Parathyroid adenoma (tissue), 2 donors: ENCODE measurements around the gene ECHS1.
A peak's percentile ranks its signal among the peaks of the same experiment; 100 is the strongest.

ENCODE experiments used
- H2AFZ ChIP-seq: fragments of 300-600 bp; sonication (generic); one replicate; pipeline ENCODE4 v1.7.0; 2017; ENCODE audit warnings: antibody characterized with exemption, mild to moderate bottlenecking
- H3K27ac ChIP-seq: fragments of 300-600 bp; sonication (generic); one replicate; pipeline ENCODE4 v1.7.0; 2017
- H3K27me3 ChIP-seq: fragments of 300-600 bp; sonication (generic); one replicate; pipeline ENCODE4 v1.7.0; 2017; ENCODE audit warnings: low read length; ENCODE audit not compliant: control insufficient read depth, insufficient read depth
- H3K36me3 ChIP-seq: fragments of 300-600 bp; sonication (generic); one replicate; pipeline ENCODE4 v1.7.0; 2017; ENCODE audit warnings: low read length; ENCODE audit not compliant: control insufficient read depth, insufficient read depth
- H3K4me1 ChIP-seq: fragments of 300-600 bp; sonication (generic); one replicate; pipeline ENCODE4 v1.7.0; 2017; ENCODE audit warnings: control low read depth
- H3K4me2 ChIP-seq: fragments of 300-600 bp; sonication (generic); one replicate; pipeline ENCODE4 v1.7.0; 2017; ENCODE audit warnings: low read length
- H3K4me3 ChIP-seq: fragments of 300-600 bp; sonication (generic); one replicate; pipeline ENCODE4 v1.7.0; 2017; ENCODE audit warnings: low read depth, low read length
- H3K79me2 ChIP-seq: fragments of 300-600 bp; sonication (generic); one replicate; pipeline ENCODE4 v1.7.0; 2017; ENCODE audit warnings: control low read depth
- H3K9ac ChIP-seq: fragments of 300-600 bp; sonication (generic); one replicate; pipeline ENCODE4 v1.7.0; 2017; ENCODE audit warnings: mild to moderate bottlenecking
- H3K9me3 ChIP-seq: fragments of 300-600 bp; sonication (generic); one replicate; pipeline ENCODE4 v1.7.0; 2017; ENCODE audit warnings: low read length; ENCODE audit not compliant: control insufficient read depth
- CTCF ChIP-seq: fragments of 300-600 bp; sonication (generic); IDR thresholded peaks from one replicate; pipeline ENCODE4 v1.7.0; 2017; ENCODE audit warnings: antibody characterized with exemption, mild to moderate bottlenecking
- donor health status: primary hyperparathyroidism.

Gene ECHS1

DNA sequence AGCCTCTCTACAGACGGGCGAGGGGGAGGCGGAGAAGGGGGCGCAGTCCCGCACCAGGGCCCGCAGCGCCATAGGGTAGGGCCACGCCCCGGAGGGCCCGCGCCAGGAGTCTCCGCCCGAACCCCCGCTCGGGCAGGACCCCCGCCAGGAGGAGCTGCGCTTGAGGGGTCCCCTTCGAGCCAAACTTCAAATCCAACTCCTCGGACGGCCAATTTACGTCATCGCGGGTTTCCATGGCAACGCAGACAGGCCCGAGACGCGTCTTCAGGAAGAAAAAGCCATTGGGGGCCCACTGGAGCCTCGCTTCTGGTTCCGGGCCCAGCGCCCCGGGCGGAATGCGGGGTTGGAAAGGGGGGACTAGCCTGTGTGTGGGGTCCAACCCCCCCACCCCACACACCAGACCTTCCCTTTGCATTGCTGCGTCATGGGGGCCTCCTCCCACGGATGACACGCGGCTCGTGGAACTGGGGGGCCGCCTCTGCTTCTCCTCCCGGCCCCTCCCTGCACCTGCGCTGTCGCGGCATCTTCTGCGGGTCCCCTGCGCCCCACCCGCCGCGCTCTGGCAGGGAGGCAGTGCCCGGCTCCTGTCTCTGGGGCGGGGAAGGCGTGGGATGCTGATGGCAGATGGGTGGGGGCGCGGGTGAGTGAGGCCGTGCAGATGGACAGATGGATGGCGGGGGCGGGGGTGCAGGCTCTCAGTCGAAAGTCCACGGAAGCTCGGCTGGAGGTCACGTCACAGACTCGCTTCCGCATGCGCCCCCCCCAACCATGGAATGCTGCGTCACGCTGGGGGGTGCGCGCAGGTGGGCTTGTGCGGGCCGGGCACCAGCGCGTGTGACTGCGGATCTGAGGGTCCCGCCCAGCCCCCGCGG, 37.7 kb downstream of the ECHS1 start:
- H3K4me3 ChIP-seq = peak overlapping the region; percentile 53
- no peaks in the 10 kb centered on the region for H3K79me2 ChIP-seq
- no peak overlapping the region for H3K27ac ChIP-seq
- no peaks in the 10 kb centered on the region for H3K4me1 ChIP-seq
- no peaks in the 10 kb centered on the region for H3K27me3 ChIP-seq
- peak overlapping the region; percentile 70 for H2AFZ ChIP-seq
- no peak overlapping the region for H3K9ac ChIP-seq
- no peaks in the 10 kb centered on the region for H3K36me3 ChIP-seq
- H3K4me2 ChIP-seq = peak overlapping the region; percentile 70
- no peaks in the 10 kb centered on the region for H3K9me3 ChIP-seq
- TF ChIP-seq CTCF = no peak

GRCh38 chr10:133334503-133335245, 38.5 kb downstream of the ECHS1 start:
- H3K4me3 ChIP-seq = peak overlapping the region; percentile 53
- H3K79me2 ChIP-seq = no peaks in the 10 kb centered on the region
- H3K36me3 ChIP-seq = no peaks in the 10 kb centered on the region
- no peak for TF ChIP-seq CTCF
- peak overlapping the region; percentile 70 for H3K4me2 ChIP-seq
- H2AFZ ChIP-seq = peak overlapping the region; percentile 70
- no peak overlapping the region for H3K27ac ChIP-seq
- no peaks in the 10 kb centered on the region for H3K4me1 ChIP-seq
- H3K9me3 ChIP-seq = no peaks in the 10 kb centered on the region
- no peaks in the 10 kb centered on the region for H3K27me3 ChIP-seq
- H3K9ac ChIP-seq = no peak overlapping the region

DNA sequence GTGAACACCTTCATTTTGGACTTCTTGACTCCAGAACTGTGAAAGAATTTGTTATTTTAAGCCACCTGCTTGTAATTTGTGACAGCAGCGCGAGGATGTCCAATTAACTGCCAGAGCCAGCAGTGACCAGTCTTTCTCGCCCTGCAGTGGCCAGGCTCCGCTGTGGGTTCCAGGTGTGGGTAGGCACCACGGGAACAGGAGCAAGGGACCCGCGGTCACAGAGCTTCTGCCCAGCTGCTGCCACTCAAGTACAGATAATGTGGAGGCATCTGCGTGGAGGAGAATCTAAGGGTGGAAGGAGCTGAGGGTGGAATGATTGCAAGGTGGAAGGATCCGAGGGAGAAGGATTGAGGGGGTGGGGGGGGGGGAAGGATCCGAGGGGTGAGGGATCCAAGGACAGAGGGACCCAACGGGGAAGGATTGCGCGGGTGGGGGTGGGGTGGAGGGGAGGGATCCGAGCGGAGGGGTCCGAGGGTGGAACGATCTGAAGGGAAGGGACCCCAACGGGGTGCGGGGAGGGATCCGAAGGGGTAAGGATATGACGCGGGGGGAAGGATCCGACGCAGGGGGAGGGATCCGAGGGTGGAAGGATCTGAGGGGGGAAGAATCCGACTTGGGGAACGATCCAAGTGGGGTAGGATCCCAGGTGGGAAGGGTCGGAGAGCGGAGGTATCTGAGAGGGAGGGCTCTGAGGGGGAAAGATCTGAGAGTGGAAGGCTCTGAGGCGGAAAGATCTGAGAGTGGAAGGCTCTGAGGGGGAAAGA, 40.0 kb downstream of the ECHS1 start:
- Histone ChIP-seq H3K4me2 (no peak overlapping the region), H3K36me3 (no peaks in the 10 kb centered on the region)

More for the DNA sequence above, 40.0 kb downstream of the ECHS1 start:
- no peak for TF ChIP-seq CTCF
- H3K9ac ChIP-seq = no peak overlapping the region
- no peaks in the 10 kb centered on the region for H3K9me3 ChIP-seq
- no peak overlapping the region for H3K4me3 ChIP-seq
- H2AFZ ChIP-seq = no peak overlapping the region
- H3K79me2 ChIP-seq = no peaks in the 10 kb centered on the region
- no peaks in the 10 kb centered on the region for H3K27me3 ChIP-seq
- H3K4me1 ChIP-seq = no peaks in the 10 kb centered on the region
- no peak overlapping the region for H3K27ac ChIP-seq
